Left kidney (tissue), 2 donors: ENCODE data around the gene TCEAL8. TPM values are rescaled to one million over a fixed set of nuclear protein-coding genes. Genes with fewer than 3 reads are reported as not detected.
A peak's percentile ranks its signal among the peaks of the same experiment; 100 is the strongest.

Experiments
- DNase-seq: peaks from one replicate; pipeline ENCODE4 v3.0.0-alpha.2; 2013
- polyA plus RNA-seq: library from polyadenylated mRNA; unstranded; fragments of 120-200 nt; gene quantifications from one replicate; pipeline ENCODE4 v1.2.1, GENCODE V29; 2013; ENCODE audit not compliant: insufficient read length

The TCEAL8 gene
- polyA plus RNA-seq, 1 donor = 141 TPM

DNA sequence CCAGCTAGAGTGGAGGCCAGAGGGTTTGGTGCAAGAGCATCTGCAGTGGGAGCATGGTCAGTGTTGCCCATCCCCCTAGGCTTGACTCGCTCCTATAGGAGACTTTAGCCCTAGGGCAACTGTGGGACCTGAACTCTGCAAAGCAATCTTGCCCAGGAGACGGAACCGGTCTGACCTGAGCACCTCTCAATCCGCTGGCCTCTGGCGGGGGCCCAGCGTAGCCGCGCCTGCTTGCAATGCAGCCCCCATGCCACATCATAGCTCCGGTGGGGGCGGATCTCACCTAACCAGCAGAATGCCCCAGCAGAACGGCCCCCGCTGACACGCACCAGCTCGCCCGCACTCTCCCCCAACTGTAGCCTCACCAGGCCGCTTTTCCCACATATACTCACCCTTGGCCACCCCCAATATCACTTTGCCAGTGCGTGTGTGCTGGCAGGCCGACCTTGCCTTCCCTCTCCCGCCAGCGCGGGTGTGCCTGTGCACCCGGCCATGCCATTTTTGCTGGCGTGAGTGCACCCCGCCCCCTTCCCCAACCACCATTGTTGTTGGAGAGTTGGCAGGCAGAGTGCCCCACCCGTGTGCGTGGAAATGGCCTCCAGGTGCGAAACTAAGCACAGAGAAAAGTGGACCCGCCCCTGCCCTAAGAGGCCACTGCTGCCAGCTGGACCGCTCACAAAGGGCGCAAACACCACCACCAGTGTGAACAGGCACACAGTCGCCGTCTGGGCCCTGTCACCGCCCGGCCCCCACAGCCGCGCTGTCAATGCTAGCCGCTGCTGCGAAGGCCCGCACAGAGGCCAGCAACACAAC is 34.2 kb downstream of the TCEAL8 start:
- no peak for DNase-seq

DNA sequence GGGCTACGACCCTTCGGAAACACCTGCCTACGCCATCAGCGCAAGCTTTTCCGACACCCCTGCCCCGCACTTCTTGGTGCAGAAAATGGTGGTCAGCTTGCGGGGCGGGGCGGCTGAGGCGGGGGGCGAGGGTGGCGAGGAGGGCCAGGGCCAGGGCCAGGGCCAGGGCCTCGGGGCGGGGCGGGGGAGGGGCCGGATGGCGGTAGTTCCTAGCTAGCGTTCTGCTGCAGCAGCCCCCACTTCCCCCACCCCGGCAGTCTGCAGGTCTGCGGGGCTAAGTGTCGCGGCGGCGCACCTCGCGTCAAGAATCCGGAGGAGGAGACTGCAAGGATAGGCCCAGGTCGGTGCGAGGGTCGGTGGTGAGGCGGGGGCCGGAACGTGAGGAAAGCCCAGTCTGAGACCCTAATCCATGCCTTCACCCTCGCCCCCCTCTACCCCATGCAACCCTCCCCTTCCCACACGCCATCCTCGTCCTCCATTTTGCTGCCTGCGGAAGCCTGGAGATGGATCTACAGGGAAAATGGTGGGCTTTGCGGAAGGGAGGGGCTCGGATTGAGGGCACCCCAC is 39.4 kb downstream of the TCEAL8 start:
- peak; percentile 32 for DNase-seq

DNA sequence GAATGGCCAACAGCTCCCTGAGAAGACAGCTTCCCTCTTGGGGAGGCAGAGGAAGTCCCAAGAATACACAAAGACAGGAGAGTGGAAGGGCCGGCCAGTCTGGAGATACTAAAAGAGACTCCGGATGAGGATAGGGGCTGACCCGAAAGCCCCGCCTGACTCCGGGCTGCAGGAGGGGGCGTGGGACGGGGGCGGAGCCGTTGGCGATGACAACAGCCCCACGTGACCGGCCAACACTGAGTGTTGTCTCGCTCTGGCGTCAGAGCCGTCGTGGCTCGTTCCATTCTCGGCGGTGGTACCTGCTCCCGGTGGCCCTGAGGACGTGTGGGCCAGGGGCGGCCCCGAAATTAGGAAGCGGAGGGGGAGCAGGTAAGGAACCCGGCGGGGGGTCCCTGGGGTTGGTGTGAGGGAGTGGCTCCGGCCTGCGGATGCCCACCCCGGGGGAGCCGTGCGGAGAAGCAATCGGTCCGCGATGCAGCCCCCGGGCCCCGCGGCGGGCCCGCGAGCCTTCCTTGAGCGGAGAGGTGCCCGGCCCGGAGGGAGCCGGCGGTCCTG is 40.0 kb downstream of the TCEAL8 start, which contains the start of gene BEX4:
Gene BEX4 (plus strand): TSS at position 239 of the 555 bp plus-strand sequence. CDS start 1,046 bp downstream, outside the sequence.
- peak; percentile 71 for DNase-seq

DNA sequence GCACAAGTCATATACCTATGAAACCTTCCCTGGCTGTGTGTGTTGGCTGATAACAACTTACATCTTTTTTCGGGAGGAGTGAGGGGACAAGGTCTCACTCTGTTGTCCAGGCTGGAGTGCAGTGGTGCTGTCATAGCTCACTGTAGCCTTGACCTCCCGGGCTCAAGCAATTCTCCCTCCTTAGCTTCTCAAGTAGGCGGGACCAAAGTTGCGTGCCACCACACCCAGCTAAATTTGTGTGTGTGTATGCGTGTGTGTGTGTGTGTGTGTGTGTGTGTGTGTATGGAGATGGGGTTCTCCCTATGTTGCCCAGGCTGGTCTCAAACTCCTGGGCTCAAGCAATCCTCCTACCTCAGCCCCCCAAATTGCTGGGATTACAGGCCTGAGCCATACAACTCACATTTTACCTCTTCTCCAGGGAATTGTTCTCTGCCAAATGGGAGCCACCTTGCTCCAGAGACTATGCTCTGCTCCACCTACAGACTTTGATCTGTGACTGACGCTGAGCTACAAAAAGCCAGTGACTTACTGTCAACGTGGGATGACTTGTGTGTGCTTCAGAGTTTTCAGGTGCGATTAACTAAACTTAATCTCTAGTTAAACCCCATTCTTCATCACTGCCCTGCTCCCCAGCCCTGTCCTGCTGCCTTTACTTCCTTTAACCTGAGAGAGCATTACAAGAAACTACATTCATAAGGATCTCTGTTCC is 42.1 kb downstream of the TCEAL8 start:
- DNase-seq = no peak

DNA sequence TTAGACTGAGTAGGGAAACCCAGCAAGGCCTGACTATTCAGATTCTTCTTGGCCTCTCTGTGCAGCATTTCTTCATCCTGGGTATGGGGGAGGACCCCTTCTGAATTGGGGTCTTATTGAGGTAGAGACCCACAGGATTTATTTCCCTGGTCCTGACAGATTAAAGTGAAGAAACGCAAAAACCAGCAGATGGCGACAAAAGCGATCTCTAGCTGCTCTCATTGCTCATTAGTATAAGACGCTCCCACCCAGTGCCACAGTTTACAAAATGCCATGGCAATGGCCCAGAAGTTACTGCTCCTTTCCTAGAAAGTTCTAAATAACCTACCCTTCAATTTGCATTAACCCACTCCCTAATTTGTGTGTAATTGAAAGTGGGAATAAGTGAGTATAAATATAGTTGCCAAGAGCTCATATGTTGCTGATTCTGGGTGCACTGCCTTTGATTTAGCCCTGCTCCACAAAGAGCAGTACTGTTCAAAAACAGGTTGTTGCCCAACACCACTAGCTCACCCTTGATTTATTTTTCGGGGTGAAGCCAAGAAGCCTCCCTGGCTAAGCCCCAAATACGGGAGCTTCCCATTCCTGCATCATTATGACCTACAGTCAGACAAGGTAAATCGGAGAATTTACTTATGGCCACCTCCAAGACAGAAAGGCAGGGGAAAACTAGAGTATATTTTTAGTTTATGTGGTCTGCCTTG is 43.8 kb downstream of the TCEAL8 start:
- peak; percentile 65 for DNase-seq

DNA sequence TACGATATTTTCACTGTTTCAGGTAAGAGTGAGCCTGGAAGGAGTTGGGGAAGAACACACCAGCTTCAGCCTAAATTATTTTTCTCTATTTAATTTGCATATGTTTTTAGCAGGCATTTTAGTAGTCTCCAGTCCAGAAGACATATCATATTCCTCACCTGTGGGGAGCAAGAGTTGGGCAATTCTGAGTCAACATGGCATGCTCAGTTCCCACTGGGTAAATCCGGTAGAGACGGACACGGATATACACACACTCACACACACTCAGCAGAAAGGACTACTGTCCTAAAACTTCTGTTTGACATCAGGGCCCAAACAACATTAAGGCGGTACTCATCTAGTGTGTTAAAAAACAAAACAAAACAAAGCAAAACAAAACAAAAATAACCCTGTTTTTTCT is 44.9 kb downstream of the TCEAL8 start:
- no peak for DNase-seq

Other genes starting within 250 kb of the TCEAL8 start
- 60.3 TPM for gene BEX1, start 191.0 kb downstream of the TCEAL8 start, polyA plus RNA-seq
- gene NXF3, start 162.0 kb downstream of the TCEAL8 start, polyA plus RNA-seq = 0.33 TPM
- gene BEX4, start 40.0 kb downstream of the TCEAL8 start, polyA plus RNA-seq = 144 TPM
- gene TCEAL5, start 21.6 kb upstream of the TCEAL8 start, polyA plus RNA-seq = 14.6 TPM
- gene BEX2, start 55.8 kb upstream of the TCEAL8 start, polyA plus RNA-seq = 93.2 TPM
- 37.6 TPM for gene TCEAL7, start 75.1 kb upstream of the TCEAL8 start, polyA plus RNA-seq
- gene TCEAL9, start 101.4 kb upstream of the TCEAL8 start, polyA plus RNA-seq = 197 TPM
- 517 TPM for gene BEX3, start 121.4 kb upstream of the TCEAL8 start, polyA plus RNA-seq